Sigmoid colon (tissue), 7 donors: ENCODE results near the gene GMDS. TPM values are rescaled to one million over a fixed set of nuclear protein-coding genes. Genes with fewer than 3 reads are reported as not detected.

Experiments
- DNase-seq: peaks from one replicate; pipeline ENCODE4 v3.0.0-alpha.2; 2019
- H3K27ac ChIP-seq, 4 donors: fragments of 200-600 bp; sonication (generic); one replicate each; pipeline ENCODE4 v1.5.1; 2016 to 2019; ENCODE audit warnings: mild to moderate bottlenecking in 1 of 4
- H3K27me3 ChIP-seq, 3 donors: fragments of 200-600 bp; sonication (generic); one replicate each; pipeline ENCODE4 v1.5.1; 2019; ENCODE audit warnings: mild to moderate bottlenecking in 1 of 3
- H3K36me3 ChIP-seq, 4 donors: fragments of 200-600 bp; sonication (generic); one replicate each; pipeline ENCODE4 v1.5.1; 2016 to 2019
- H3K4me1 ChIP-seq, 4 donors: fragments of 200-600 bp; sonication (generic); one replicate each; pipeline ENCODE4 v1.5.1; 2017 to 2019
- H3K4me3 ChIP-seq, 4 donors: fragments of 200-600 bp; sonication (generic); one replicate each; pipeline ENCODE4 v1.5.1; 2017 to 2019; ENCODE audit warnings: mild to moderate bottlenecking in 2 of 4, moderate library complexity in 1 of 4
- H3K9me3 ChIP-seq, 4 donors: fragments of 200-600 bp in 3 of 4; sonication (generic) in 3 of 4; one replicate each; pipeline versions ENCODE4 v1.5.1 to v1.6.1; 2013 to 2019
- EP300 ChIP-seq, 4 donors: sonication (generic); formaldehyde crosslinking; IDR thresholded peaks; one replicate each; pipeline ENCODE4 v1.6.1; 2017; ENCODE audit warnings: antibody characterized with exemption in 4 of 4
- POLR2A ChIP-seq, 2 donors: fragments of 450-650 bp; IDR thresholded peaks; one replicate each; pipeline ENCODE4 v1.6.1; 2016; ENCODE audit warnings: antibody characterized with exemption in 2 of 2, mild to moderate bottlenecking in 2 of 2, moderate library complexity in 2 of 2
- POLR2AphosphoS5 ChIP-seq, 4 donors: sonication (generic); formaldehyde crosslinking; IDR thresholded peaks; one replicate each; pipeline ENCODE4 v1.6.1; 2017; ENCODE audit warnings: antibody characterized with exemption in 4 of 4
- WGBS, 2 donors: extraction: QIAGEN DNeasy Blood & Tissue Kit; methylation state at CpG; one replicate each; pipeline ENCODE4 v1.1.7; 2013; 5-methylcytosine and 5-hydroxymethylcytosine counted together
- intact Hi-C: fragments of 100-400 bp; cut with DNase I; formaldehyde crosslinking; loops from one replicate; pipeline ENCODE4 v1.15.1; 2023
- polyA plus RNA-seq, 3 donors: library from polyadenylated mRNA; stranded (reverse); fragments of 200-250 nt; gene quantifications; one replicate each; pipeline ENCODE4 v1.2.3, GENCODE V29; 2013
- total RNA-seq, 4 donors: library from RNA; depleted of rRNA; stranded (reverse); fragments of >200 nt; gene quantifications; one replicate each; pipeline ENCODE4 v1.1.0, GENCODE V29; 2016
- TF ChIP-seq, protein P1 (sequence below), 4 experiments: fragments of 450-650 bp in 3 of 4; fragments of 200-600 bp in 1 of 4; IDR thresholded peaks; one replicate each; pipeline ENCODE4 v1.5.1; 2016 to 2019; ENCODE audit warnings: antibody characterized with exemption in 4 of 4, mild to moderate bottlenecking in 3 of 4, moderate library complexity in 2 of 4
- donor health status: healthy with polysubstance abuse.
- donor health status: Bipolar disorder and iron deficiency.
- donor health status: healthy.

GMDS gene
- total and polyA plus RNA-seq, 7 donors = 3.1 to 173 (median 9.4) TPM

DNA sequence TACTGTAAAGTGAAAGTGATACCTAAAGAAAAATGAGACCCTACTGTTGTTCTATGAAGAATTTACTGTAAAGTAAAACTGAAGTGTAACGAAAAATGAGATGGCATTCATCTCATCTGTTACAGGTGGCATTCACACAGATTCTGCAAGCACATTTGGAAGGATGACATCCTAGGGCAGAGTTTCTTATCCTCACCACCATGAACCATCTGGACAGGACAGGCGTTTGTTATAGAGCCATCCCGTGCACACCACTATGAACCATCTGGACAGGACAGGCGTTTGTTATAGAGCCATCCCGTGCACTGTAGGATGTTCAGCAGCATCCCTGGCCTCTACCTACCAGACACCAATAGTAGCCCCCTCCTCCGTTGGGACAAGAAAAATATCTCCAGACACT, 294.8 kb downstream of the GMDS start:
- WGBS, 2 donors = 84 to 95% methylated on average over 6 of the region's 6 CpGs
- Histone ChIP-seq H3K9me3 (no peaks in the 10 kb centered on the region), H3K27me3 (no peaks in the 10 kb centered on the region), H3K4me3 (no peak overlapping the region), H3K36me3 (no peaks in the 10 kb centered on the region), H3K27ac (no peak overlapping the region), H3K4me1 (no peaks in the 10 kb centered on the region)
- no peak for DNase-seq
- intact Hi-C loops = no loop called here
- TF ChIP-seq, protein P1, sequence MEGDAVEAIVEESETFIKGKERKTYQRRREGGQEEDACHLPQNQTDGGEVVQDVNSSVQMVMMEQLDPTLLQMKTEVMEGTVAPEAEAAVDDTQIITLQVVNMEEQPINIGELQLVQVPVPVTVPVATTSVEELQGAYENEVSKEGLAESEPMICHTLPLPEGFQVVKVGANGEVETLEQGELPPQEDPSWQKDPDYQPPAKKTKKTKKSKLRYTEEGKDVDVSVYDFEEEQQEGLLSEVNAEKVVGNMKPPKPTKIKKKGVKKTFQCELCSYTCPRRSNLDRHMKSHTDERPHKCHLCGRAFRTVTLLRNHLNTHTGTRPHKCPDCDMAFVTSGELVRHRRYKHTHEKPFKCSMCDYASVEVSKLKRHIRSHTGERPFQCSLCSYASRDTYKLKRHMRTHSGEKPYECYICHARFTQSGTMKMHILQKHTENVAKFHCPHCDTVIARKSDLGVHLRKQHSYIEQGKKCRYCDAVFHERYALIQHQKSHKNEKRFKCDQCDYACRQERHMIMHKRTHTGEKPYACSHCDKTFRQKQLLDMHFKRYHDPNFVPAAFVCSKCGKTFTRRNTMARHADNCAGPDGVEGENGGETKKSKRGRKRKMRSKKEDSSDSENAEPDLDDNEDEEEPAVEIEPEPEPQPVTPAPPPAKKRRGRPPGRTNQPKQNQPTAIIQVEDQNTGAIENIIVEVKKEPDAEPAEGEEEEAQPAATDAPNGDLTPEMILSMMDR (IDR thresholded peaks at IDR 0.05) = no peak
- TF ChIP-seq POLR2A (IDR thresholded peaks at IDR 0.05) (no peak), EP300 (IDR thresholded peaks at IDR 0.05) (no peak), POLR2AphosphoS5 (IDR thresholded peaks at IDR 0.05) (no peak)

DNA sequence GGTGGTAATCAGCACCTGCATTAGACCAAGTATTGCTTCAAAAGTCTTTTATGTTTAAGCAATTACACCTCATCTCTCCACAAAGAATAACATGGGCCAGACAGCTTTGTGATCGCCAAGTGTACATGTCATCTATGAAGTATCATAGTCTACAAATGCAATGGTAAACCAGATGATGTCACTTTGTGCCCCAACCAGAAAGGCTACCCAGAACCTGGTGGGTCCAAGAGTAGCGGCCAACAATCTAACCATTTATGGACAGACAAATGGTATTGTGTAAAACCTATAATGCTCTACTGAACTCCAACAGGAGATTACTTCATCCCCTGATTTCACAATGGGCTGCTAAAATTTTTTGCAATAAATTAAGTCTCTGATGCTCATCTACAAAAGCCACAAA, 295.9 kb downstream of the GMDS start:
- H3K36me3 ChIP-seq = no peaks in the 10 kb centered on the region
- H3K27me3 ChIP-seq = no peaks in the 10 kb centered on the region
- no peak overlapping the region for H3K27ac ChIP-seq
- H3K4me3 ChIP-seq = no peak overlapping the region
- no peak for DNase-seq
- intact Hi-C loops = no loop called here
- no peaks in the 10 kb centered on the region for H3K9me3 ChIP-seq
- no peaks in the 10 kb centered on the region for H3K4me1 ChIP-seq
- TF ChIP-seq POLR2AphosphoS5 (IDR thresholded peaks at IDR 0.05) = no peak
- TF ChIP-seq EP300 (IDR thresholded peaks at IDR 0.05) = no peak
- TF ChIP-seq, protein P1 (IDR thresholded peaks at IDR 0.05) = no peak
- no peak for TF ChIP-seq POLR2A (IDR thresholded peaks at IDR 0.05)
- 94 to 98% methylated on average over 2 of the region's 2 CpGs for WGBS, 2 donors

DNA sequence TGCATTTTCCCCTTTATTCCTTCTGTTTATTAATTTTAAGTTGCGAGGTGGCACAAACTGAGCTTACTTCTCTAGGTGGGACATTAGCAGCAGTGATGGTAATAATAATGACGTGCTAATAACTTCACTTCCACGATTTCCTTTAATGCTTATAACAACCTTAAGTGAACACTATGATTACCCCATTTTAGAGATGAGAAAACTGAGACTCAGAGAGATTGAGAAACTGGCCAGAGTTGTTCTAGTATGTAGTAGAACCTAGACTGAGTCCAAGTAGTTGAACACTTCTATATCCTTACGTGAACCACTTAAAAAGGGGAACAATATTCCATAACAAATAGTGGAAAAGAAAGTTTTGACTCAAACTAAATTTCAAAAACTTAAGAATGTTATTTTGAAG, 297.5 kb downstream of the GMDS start:
- WGBS, 2 donors = 96 to 97% methylated on average over 4 of the region's 4 CpGs
- Histone ChIP-seq H3K9me3 (no peaks in the 10 kb centered on the region), H3K4me3 (no peak overlapping the region), H3K27ac (no peak overlapping the region), H3K4me1 (no peaks in the 10 kb centered on the region), H3K36me3 (no peaks in the 10 kb centered on the region), H3K27me3 (no peaks in the 10 kb centered on the region)
- no peak for DNase-seq
- intact Hi-C loops = no loop called here
- TF ChIP-seq, protein P1 (IDR thresholded peaks at IDR 0.05) = no peak
- no peak for TF ChIP-seq POLR2AphosphoS5 (IDR thresholded peaks at IDR 0.05)
- TF ChIP-seq POLR2A (IDR thresholded peaks at IDR 0.05) = no peak
- TF ChIP-seq EP300 (IDR thresholded peaks at IDR 0.05) = no peak

DNA sequence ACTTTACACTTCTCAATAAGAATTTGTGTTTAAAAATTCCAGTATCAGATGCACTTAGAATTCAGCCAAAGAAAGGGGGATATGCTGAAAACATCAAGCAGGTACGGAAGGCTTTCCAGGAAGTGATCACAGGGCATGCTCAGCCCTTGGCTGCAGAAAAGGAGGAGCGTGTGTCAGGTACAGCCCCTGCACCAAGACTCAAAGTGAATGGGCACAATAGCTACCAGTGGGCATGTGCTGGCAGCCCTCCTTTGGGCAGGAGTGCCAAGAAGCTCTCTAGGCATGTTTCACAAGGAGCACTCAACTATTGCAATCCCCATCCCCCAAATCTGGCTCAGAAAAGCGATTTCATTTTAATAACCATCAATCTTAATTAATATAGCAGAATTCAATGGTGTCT, 298.8 kb downstream of the GMDS start:
- no peak overlapping the region for H3K4me3 ChIP-seq
- no peak overlapping the region for H3K27ac ChIP-seq
- TF ChIP-seq EP300 (IDR thresholded peaks at IDR 0.05) (no peak), POLR2A (IDR thresholded peaks at IDR 0.05) (no peak), POLR2AphosphoS5 (IDR thresholded peaks at IDR 0.05) (no peak)
- TF ChIP-seq, protein P1 (IDR thresholded peaks at IDR 0.05) = no peak
- 96% methylated on average over 3 of the region's 3 CpGs for WGBS, 2 donors
- no peaks in the 10 kb centered on the region for H3K9me3 ChIP-seq
- DNase-seq = no peak
- no peaks in the 10 kb centered on the region for H3K4me1 ChIP-seq
- H3K27me3 ChIP-seq = no peaks in the 10 kb centered on the region
- H3K36me3 ChIP-seq = no peaks in the 10 kb centered on the region
- intact Hi-C loops = no loop called here

DNA sequence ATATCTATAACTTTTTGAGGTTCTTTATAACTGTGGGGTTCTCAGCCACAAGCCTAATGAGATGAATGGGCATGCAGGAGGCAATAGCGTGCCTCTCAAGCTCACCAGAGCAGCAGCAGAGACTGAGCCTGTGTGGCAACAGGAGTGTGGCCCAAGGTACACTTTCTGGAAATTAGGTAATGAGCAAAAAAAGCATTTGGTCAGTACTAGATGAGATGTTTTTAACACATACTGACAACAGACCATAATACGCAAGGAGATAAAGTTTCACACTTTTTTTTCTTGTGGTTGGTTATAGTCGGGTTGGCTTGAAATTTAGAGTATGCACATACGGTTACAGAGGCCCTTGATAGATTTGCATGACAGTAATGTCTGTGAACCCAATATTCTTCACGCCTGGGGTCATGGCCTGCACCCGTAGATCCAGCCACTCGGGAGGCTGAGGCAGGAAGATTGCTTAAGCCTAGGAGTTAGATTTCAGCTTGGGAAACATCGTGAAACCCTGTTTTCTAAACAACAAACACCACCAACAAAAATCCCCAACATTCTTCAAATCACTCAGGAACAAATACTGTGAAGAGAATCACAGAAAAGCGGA, 300.1 kb downstream of the GMDS start:
- 85 to 90% methylated on average over 9 of the region's 9 CpGs for WGBS, 2 donors
- TF ChIP-seq POLR2AphosphoS5 (IDR thresholded peaks at IDR 0.05) = no peak
- no peak for TF ChIP-seq POLR2A (IDR thresholded peaks at IDR 0.05)
- TF ChIP-seq, protein P1 (IDR thresholded peaks at IDR 0.05) = no peak
- no peak for TF ChIP-seq EP300 (IDR thresholded peaks at IDR 0.05)
- Histone ChIP-seq H3K27me3 (no peaks in the 10 kb centered on the region), H3K9me3 (no peaks in the 10 kb centered on the region), H3K4me1 (no peaks in the 10 kb centered on the region), H3K27ac (no peak overlapping the region), H3K4me3 (no peak overlapping the region), H3K36me3 (no peaks in the 10 kb centered on the region)
- no peak for DNase-seq
- intact Hi-C loops = no loop called here
